GM23338 (cell line): Measurements from ENCODE around the gene ZNF385B.

Experiments used
- CREB1 ChIP-seq: fragments of 250-450 bp; sonication (Bioruptor Pico); IDR thresholded peaks from 2 replicates; pipeline ENCODE4 v1.5.0; 2020; ENCODE audit warnings: low read depth, mild to moderate bottlenecking, moderate library complexity
- CTCF ChIP-seq, 2 experiments: fragments of 200-600 bp in 1 of 2; sonication (generic) in 1 of 2; conservative IDR thresholded peaks; 2 replicates each; pipeline versions ENCODE4 v1.5.1 to v1.6.1; 2016 to 2017; ENCODE audit warnings: antibody characterized with exemption in 2 of 2, low read depth in 2 of 2, mild to moderate bottlenecking in 2 of 2, moderate library complexity in 1 of 2
- EZH2 ChIP-seq: fragments of 200-600 bp; sonication (generic); IDR thresholded peaks from one replicate; pipeline ENCODE4 v1.8.0; 2017; ENCODE audit warnings: antibody characterized with exemption, mild to moderate bottlenecking, low read depth; ENCODE audit not compliant: unreplicated experiment
- REST ChIP-seq: IDR thresholded peaks from one replicate; pipeline ENCODE4 v1.6.1; 2018; ENCODE audit warnings: antibody characterized with exemption; ENCODE audit not compliant: unreplicated experiment

- TF ChIP-seq CTCF (conservative IDR thresholded peaks at IDR 0.05; ENCODE audit: low read depth in 2 of 2): no peak
- TF ChIP-seq REST: no peak
- no peak for TF ChIP-seq EZH2
- TF ChIP-seq CREB1 (CRISPR knock-in tag): no peak
These were observed 400.0 kb downstream of the ZNF385B start for GRCh38 chr2:179461420-179461819.
